NB4 (cell line): Measurements from ENCODE around the gene TERT.

Experiments
- DNase-seq: peaks from one replicate; pipeline ENCODE4 v3.0.0; 2010; ENCODE audit warnings: low read depth
- H3K4me3 ChIP-seq: one replicate; pipeline ENCODE4 v1.5.1; 2011; ENCODE audit warnings: mild to moderate bottlenecking, low read depth, low read length, moderate library complexity
- CTCF ChIP-seq: IDR thresholded peaks from one replicate; pipeline ENCODE4 v1.5.1; 2012; ENCODE audit warnings: low read depth, low read length
- MAX ChIP-seq: IDR thresholded peaks from 2 replicates; pipeline ENCODE4 v1.6.1; 2011; ENCODE audit warnings: low read depth, low read length
- MYC ChIP-seq: IDR thresholded peaks from 2 replicates; pipeline ENCODE4 v1.6.1; 2011; ENCODE audit warnings: low read depth, low read length
- POLR2A ChIP-seq: IDR thresholded peaks from 2 replicates; pipeline ENCODE4 v1.6.1; 2011; ENCODE audit warnings: mild to moderate bottlenecking; ENCODE audit not compliant: insufficient read length; ENCODE audit errors: extremely low read depth

Gene TERT

GRCh38 chr5:1317921-1318565, 23.2 kb upstream of the TERT start:
- TF ChIP-seq POLR2A (no peak), CTCF (no peak), MYC (no peak), MAX (no peak)

GRCh38 chr5:1316588-1317340, 21.9 kb upstream of the TERT start:
- TF ChIP-seq MYC = no peak
- no peak for TF ChIP-seq POLR2A
- no peak for TF ChIP-seq MAX
- no peak for TF ChIP-seq CTCF
- no peak overlapping the region for H3K4me3 ChIP-seq
- no peak for DNase-seq

More at GRCh38 chr5:1317921-1318565, 23.2 kb upstream of the TERT start:
- DNase-seq = no peak
- H3K4me3 ChIP-seq = no peak overlapping the region

GRCh38 chr5:1315709-1316587, 21.1 kb upstream of the TERT start:
- no peak overlapping the region for H3K4me3 ChIP-seq
- TF ChIP-seq MAX (peak; percentile 73), MYC (peak; percentile 52; the same call in 1 of the 2 replicates), CTCF (no peak)
- DNase-seq = peak; percentile 47

GRCh38 chr5:1315018-1315708, 20.3 kb upstream of the TERT start:
- TF ChIP-seq POLR2A (no peak), MYC (no peak), CTCF (no peak), MAX (no peak)
- no peak for DNase-seq
- no peak overlapping the region for H3K4me3 ChIP-seq

GRCh38 chr5:1314564-1314982, 19.7 kb upstream of the TERT start:
- TF ChIP-seq MYC (no peak), CTCF (no peak), POLR2A (no peak), MAX (no peak)
- no peak for DNase-seq
- H3K4me3 ChIP-seq = no peak overlapping the region
